Middle frontal gyrus (tissue), 1 donor: ENCODE data around the gene RRP8.

Source experiments
- DNase-seq: peaks from one replicate; pipeline ENCODE4 v3.0.0-alpha.2; 2015; ENCODE audit warnings: low spot score; ENCODE audit errors: extremely low spot score

RRP8 gene

DNA sequence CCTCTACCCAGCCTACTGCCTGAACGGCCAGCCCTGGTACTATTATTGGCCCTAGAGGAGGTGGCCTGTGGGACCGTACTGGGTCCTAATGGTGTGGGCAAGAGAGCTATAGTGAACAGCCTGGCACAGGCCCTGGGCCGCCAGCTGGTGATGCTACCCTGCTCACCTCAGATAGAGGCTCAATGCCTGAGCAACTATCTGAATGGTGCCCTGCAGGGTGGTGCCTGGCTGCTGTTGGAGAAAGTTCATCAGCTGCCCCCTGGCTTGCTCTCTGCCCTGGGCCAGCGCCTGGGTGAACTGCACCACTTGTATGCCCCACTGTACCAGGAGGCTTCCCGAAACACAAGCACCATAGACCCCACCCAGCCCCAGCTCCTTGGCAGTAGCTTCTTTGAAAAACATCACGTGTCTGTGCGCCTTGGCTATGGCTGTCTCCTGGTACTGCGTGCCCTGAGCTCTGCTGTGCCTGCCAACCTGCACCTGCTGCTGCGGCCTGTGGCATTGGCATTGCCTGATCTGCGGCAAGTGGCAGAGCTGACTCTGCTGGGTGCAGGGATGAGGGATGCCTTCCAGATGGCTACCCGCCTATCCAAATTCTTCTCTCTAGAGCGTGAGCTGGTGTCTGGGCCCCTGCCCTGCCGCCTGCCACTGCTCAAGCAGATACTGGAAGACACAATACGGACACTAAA lies 57.4 kb downstream of the RRP8 start:
- no peak for DNase-seq
